MM.1S (cell line): ENCODE measurements around the gene RPTOR.

Experiments
- DNase-seq: peaks from one replicate; pipeline ENCODE4 v3.0.0-alpha.2; 2015
- H2AFZ ChIP-seq: fragments of 300-600 bp; sonication (generic); 2 replicates; pipeline ENCODE4 v1.6.0; 2016; ENCODE audit warnings: antibody characterized with exemption, low read length
- H3F3A ChIP-seq: fragments of 300-600 bp; sonication (generic); 2 replicates; pipeline ENCODE4 v1.6.1; 2016; ENCODE audit warnings: mild to moderate bottlenecking, antibody characterized with exemption, low read length, moderate library complexity, mixed read lengths; ENCODE audit not compliant: insufficient read depth
- H3K27ac ChIP-seq: fragments of 300-600 bp; sonication (generic); 2 replicates; pipeline ENCODE4 v1.5.1; 2016; ENCODE audit warnings: mild to moderate bottlenecking, low read length
- H3K27me3 ChIP-seq: fragments of 300-600 bp; sonication (generic); replicated peaks from 2 replicates; pipeline ENCODE4 v1.6.0; 2016; ENCODE audit warnings: low read length; ENCODE audit not compliant: insufficient read depth
- H3K36me3 ChIP-seq: fragments of 300-600 bp; sonication (generic); replicated peaks from 2 replicates; pipeline ENCODE4 v1.6.1; 2016; ENCODE audit warnings: mild to moderate bottlenecking, low read length, mixed read lengths; ENCODE audit not compliant: insufficient read depth
- H3K4me1 ChIP-seq: fragments of 300-600 bp; sonication (generic); 2 replicates; pipeline ENCODE4 v1.6.1; 2016; ENCODE audit warnings: low read length, mixed read lengths
- H3K4me2 ChIP-seq: fragments of 300-600 bp; sonication (generic); 2 replicates; pipeline ENCODE4 v1.6.0; 2016; ENCODE audit warnings: low read depth, low read length
- H3K4me3 ChIP-seq: fragments of 300-600 bp; sonication (generic); 2 replicates; pipeline ENCODE4 v1.5.1; 2016; ENCODE audit warnings: low read length, mixed read lengths
- H3K79me2 ChIP-seq: fragments of 300-600 bp; sonication (generic); 2 replicates; pipeline ENCODE4 v1.6.1; 2016; ENCODE audit warnings: mixed run types, low read length, mixed read lengths
- H3K9ac ChIP-seq: fragments of 300-600 bp; sonication (generic); 2 replicates; pipeline ENCODE4 v1.6.1; 2016; ENCODE audit warnings: low read length, mixed read lengths
- H3K9me2 ChIP-seq: fragments of 300-600 bp; sonication (generic); replicated peaks from 2 replicates; pipeline ENCODE4 v1.6.1; 2016; ENCODE audit warnings: mild to moderate bottlenecking, low read length, mixed read lengths; ENCODE audit not compliant: insufficient read depth
- H3K9me3 ChIP-seq: fragments of 300-600 bp; sonication (generic); replicated peaks from 2 replicates; pipeline ENCODE4 v1.6.1; 2016; ENCODE audit warnings: mild to moderate bottlenecking, low read length, mixed read lengths; ENCODE audit not compliant: insufficient read depth
- H4K20me1 ChIP-seq: fragments of 300-600 bp; sonication (generic); 2 replicates; pipeline ENCODE4 v1.6.1; 2016; ENCODE audit warnings: mild to moderate bottlenecking, low read length, moderate library complexity, mixed read lengths; ENCODE audit not compliant: insufficient read depth
- EZH2 ChIP-seq: fragments of 300-600 bp; sonication (generic); optimal IDR thresholded peaks from 2 replicates; pipeline ENCODE3; 2017; ENCODE audit warnings: low read depth, mild to moderate bottlenecking, antibody characterized with exemption, low read length, mixed read lengths
- EZH2phosphoT487 ChIP-seq: fragments of 300-600 bp; sonication (generic); IDR thresholded peaks from 2 replicates; pipeline ENCODE4 v1.6.1; 2018; ENCODE audit warnings: antibody characterized with exemption, low read length
- TF ChIP-seq, protein P1 (sequence below): fragments of 300-600 bp; sonication (generic); IDR thresholded peaks from 2 replicates; pipeline ENCODE4 v1.5.1; 2016; ENCODE audit warnings: antibody characterized with exemption, low read length, mixed read lengths

Gene RPTOR

DNA sequence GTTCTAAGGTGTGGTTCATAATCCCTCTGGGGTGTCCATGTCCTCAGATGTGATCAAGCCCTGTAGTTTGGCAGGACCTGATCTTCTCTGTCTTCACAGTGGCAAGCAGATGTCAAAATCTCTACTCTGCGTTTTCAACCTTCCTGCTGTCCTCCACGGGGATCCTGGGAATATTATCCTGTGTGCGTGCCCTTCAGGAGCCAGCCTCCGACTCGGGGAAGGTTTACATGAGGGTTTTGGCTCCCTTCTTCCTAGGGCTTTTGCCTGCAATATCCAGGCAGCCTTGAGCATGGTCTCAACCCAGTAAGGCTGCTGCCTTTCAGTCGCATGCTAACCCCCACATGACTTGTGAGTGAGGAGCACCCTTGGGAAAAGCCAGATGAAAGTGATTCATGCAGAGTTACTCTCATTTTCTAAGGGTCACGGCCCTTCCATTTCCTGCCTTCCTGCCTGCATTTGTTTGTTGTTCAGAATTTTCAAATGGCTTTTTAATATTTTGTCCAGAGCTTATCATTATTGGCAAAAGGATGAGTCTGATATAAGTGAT is 244.8 kb downstream of the RPTOR start:
- H3K36me3 ChIP-seq = no peaks in the 10 kb centered on the region
- no peaks in the 10 kb centered on the region for H3K9me2 ChIP-seq
- no peak overlapping the region for H3K27ac ChIP-seq
- no peak overlapping the region for H3K4me2 ChIP-seq
- H4K20me1 ChIP-seq = no peaks in the 10 kb centered on the region
- H3K9ac ChIP-seq = no peak overlapping the region
- no peaks in the 10 kb centered on the region for H3K79me2 ChIP-seq
- TF ChIP-seq EZH2phosphoT487 (no peak), EZH2 (no peak)
- TF ChIP-seq, protein P1, sequence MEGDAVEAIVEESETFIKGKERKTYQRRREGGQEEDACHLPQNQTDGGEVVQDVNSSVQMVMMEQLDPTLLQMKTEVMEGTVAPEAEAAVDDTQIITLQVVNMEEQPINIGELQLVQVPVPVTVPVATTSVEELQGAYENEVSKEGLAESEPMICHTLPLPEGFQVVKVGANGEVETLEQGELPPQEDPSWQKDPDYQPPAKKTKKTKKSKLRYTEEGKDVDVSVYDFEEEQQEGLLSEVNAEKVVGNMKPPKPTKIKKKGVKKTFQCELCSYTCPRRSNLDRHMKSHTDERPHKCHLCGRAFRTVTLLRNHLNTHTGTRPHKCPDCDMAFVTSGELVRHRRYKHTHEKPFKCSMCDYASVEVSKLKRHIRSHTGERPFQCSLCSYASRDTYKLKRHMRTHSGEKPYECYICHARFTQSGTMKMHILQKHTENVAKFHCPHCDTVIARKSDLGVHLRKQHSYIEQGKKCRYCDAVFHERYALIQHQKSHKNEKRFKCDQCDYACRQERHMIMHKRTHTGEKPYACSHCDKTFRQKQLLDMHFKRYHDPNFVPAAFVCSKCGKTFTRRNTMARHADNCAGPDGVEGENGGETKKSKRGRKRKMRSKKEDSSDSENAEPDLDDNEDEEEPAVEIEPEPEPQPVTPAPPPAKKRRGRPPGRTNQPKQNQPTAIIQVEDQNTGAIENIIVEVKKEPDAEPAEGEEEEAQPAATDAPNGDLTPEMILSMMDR = no peak
- no peaks in the 10 kb centered on the region for H3K9me3 ChIP-seq
- H3K4me1 ChIP-seq = no peaks in the 10 kb centered on the region
- H3K4me3 ChIP-seq = no peak overlapping the region
- DNase-seq = no peak
- H2AFZ ChIP-seq = no peak overlapping the region
- no peaks in the 10 kb centered on the region for H3K27me3 ChIP-seq
- no peaks in the 10 kb centered on the region for H3F3A ChIP-seq

DNA sequence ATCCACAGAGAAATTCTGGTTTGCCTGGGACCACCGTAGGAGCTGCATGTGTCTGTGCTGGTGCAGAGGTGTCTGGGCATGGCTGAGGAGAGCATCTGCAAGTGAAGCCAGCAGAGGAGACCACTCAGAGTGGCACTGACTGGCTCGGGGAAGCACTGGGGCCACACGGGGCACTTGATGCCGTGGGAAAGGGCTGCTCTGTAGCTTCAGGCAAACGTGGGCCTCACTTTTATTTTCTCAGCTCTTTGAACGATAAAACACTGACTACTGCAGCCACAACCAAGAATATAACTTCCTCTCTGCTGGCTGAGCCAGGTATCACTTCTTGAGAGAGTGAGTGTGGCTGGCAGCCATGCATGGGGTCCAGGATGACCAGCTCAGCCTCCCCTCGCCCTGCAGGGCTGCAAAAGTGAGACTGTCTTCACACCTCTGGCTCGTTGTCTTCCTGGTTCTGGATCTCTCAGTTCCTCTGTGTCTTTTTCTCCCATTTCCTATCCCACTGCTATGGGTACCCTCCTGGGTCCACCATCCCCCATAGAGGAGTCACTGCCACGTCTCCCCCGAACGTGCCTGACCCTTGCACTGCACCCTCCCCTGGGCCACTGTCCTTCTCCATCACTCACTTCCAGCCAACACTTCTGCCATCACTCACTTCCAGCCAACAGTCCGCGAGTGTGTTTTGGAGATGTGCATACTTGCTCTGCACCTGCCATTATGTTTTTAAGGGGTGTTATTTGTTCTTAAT is 245.6 kb downstream of the RPTOR start:
- no peaks in the 10 kb centered on the region for H3K36me3 ChIP-seq
- H3K4me3 ChIP-seq = no peak overlapping the region
- no peak overlapping the region for H3K4me2 ChIP-seq
- no peaks in the 10 kb centered on the region for H4K20me1 ChIP-seq
- H3K9ac ChIP-seq = no peak overlapping the region
- H3K9me3 ChIP-seq = no peaks in the 10 kb centered on the region
- TF ChIP-seq, protein P1 = no peak
- TF ChIP-seq EZH2 (no peak), EZH2phosphoT487 (no peak)
- H3K4me1 ChIP-seq = no peaks in the 10 kb centered on the region
- H3K79me2 ChIP-seq = no peaks in the 10 kb centered on the region
- no peak for DNase-seq
- no peak overlapping the region for H3K27ac ChIP-seq
- H3K27me3 ChIP-seq = no peaks in the 10 kb centered on the region
- no peaks in the 10 kb centered on the region for H3F3A ChIP-seq
- no peak overlapping the region for H2AFZ ChIP-seq
- H3K9me2 ChIP-seq = no peaks in the 10 kb centered on the region

DNA sequence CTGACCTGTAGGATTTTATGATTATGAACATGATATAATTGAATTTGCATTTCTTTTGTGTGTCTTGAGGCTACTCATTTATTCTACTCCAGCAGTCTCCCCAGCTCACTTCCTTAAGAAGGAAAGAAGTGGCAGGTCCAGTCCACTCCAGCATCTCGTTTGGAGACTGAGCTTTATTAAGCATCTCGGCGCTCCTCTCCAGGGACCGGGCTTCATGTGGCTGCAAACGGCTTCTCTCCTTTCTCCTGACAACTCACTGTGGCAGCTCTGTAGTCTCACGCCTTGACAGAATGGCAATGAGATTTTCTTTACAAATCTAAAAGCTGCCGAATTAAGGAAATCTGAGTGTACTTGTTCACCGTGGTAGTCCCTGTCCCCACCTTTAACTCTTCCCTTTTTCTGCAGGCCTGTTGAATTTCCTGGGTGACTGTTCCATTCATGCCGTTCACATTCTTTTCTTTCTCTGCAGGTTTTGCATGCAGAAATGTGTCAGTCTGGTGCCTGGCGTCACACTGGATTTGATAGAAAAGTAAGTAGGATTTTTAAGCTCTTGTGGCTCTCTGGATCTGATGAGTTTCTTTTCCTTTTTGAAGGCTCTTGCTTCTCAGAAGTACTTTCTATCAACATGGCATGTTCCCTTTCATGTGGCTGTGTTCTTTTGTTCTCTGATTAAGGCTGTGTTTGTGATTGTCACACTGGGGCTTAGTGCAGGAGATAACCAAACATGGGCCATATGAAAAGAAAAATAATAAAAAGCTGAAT is 246.5 kb downstream of the RPTOR start:
- no peaks in the 10 kb centered on the region for H3K9me3 ChIP-seq
- no peaks in the 10 kb centered on the region for H4K20me1 ChIP-seq
- no peak overlapping the region for H3K4me2 ChIP-seq
- H3F3A ChIP-seq = no peaks in the 10 kb centered on the region
- H3K4me3 ChIP-seq = no peak overlapping the region
- no peak for DNase-seq
- no peaks in the 10 kb centered on the region for H3K4me1 ChIP-seq
- no peaks in the 10 kb centered on the region for H3K36me3 ChIP-seq
- H3K9me2 ChIP-seq = no peaks in the 10 kb centered on the region
- no peak overlapping the region for H3K27ac ChIP-seq
- H3K9ac ChIP-seq = no peak overlapping the region
- no peaks in the 10 kb centered on the region for H3K27me3 ChIP-seq
- no peaks in the 10 kb centered on the region for H3K79me2 ChIP-seq
- no peak overlapping the region for H2AFZ ChIP-seq
- TF ChIP-seq EZH2phosphoT487 = no peak
- TF ChIP-seq, protein P1 = no peak
- no peak for TF ChIP-seq EZH2
